ENCODE data around the gene CEP44. TPM values are rescaled to one million over a fixed set of nuclear protein-coding genes. Genes with fewer than 3 reads are reported as not detected.

CEP44 gene
- total RNA-seq, 1 donor from 2014 or later = 16.4 TPM

GRCh38 chr4:174266416-174266815 lies 17.3 kb upstream of the CEP44 start:
- intact Hi-C loops (cut with DNase I) = no loop called here
- TF ChIP-seq CTCF (IDR thresholded peaks at IDR 0.05) = no peak
- H3K36me3 ChIP-seq = peaks cover 8% of the 10 kb centered on the region
- H3K4me3 ChIP-seq = no peak overlapping the region
- H3K27me3 ChIP-seq = no peaks in the 10 kb centered on the region
- ATAC-seq = no peak
- H3K4me1 ChIP-seq = no peaks in the 10 kb centered on the region
- no peak overlapping the region for H3K27ac ChIP-seq
- DNase-seq = no peak
- no peaks in the 10 kb centered on the region for H3K9me3 ChIP-seq

GRCh38 chr4:174273930-174274329 lies 9.8 kb upstream of the CEP44 start:
- ATAC-seq (no peak), DNase-seq (no peak)
- Histone ChIP-seq H3K4me3 (no peak overlapping the region), H3K9me3 (no peaks in the 10 kb centered on the region), H3K36me3 (no peaks in the 10 kb centered on the region), H3K27me3 (no peaks in the 10 kb centered on the region), H3K4me1 (no peaks in the 10 kb centered on the region), H3K27ac (no peak overlapping the region)
- no peak for TF ChIP-seq CTCF (IDR thresholded peaks at IDR 0.05)
- intact Hi-C loops (cut with DNase I) = no loop called here

- DNase-seq (no peak), ATAC-seq (no peak)
- no peak overlapping the region for H3K4me3 ChIP-seq
- no peaks in the 10 kb centered on the region for H3K9me3 ChIP-seq
- TF ChIP-seq CTCF (IDR thresholded peaks at IDR 0.05) = no peak
- H3K27me3 ChIP-seq = no peaks in the 10 kb centered on the region
- H3K36me3 ChIP-seq = no peaks in the 10 kb centered on the region
- no peak overlapping the region for H3K27ac ChIP-seq
- H3K4me1 ChIP-seq = no peaks in the 10 kb centered on the region
- intact Hi-C loops (cut with DNase I) = no loop called here
These were observed 9.3 kb upstream of the CEP44 start for GRCh38 chr4:174274436-174274835.

- Histone ChIP-seq H3K9me3 (no peaks in the 10 kb centered on the region), H3K27me3 (no peaks in the 10 kb centered on the region), H3K27ac (no peak overlapping the region), H3K4me3 (no peak overlapping the region), H3K4me1 (no peaks in the 10 kb centered on the region), H3K36me3 (no peaks in the 10 kb centered on the region)
- intact Hi-C loops (cut with DNase I) = no loop called here
- no peak for DNase-seq
- no peak for TF ChIP-seq CTCF (IDR thresholded peaks at IDR 0.05)
- no peak for ATAC-seq
These were observed 8.6 kb upstream of the CEP44 start for GRCh38 chr4:174275101-174275500.

GRCh38 chr4:174277433-174277832 lies 6.3 kb upstream of the CEP44 start:
- peaks cover 13% of the 10 kb centered on the region for H3K4me1 ChIP-seq
- no peak for TF ChIP-seq CTCF (IDR thresholded peaks at IDR 0.05)
- no peak overlapping the region for H3K27ac ChIP-seq
- DNase-seq (no peak), ATAC-seq (no peak)
- H3K9me3 ChIP-seq = no peaks in the 10 kb centered on the region
- intact Hi-C loops (cut with DNase I) = no loop called here
- H3K4me3 ChIP-seq = no peak overlapping the region
- H3K27me3 ChIP-seq = no peaks in the 10 kb centered on the region
- H3K36me3 ChIP-seq = no peaks in the 10 kb centered on the region

GRCh38 chr4:174278467-174278866 lies 5.2 kb upstream of the CEP44 start:
- intact Hi-C loops (cut with DNase I) = no loop called here
- Histone ChIP-seq H3K9me3 (no peaks in the 10 kb centered on the region), H3K27me3 (no peaks in the 10 kb centered on the region), H3K36me3 (no peaks in the 10 kb centered on the region), H3K4me1 (peaks cover 15% of the 10 kb centered on the region), H3K4me3 (no peak overlapping the region), H3K27ac (no peak overlapping the region)
- no peak for TF ChIP-seq CTCF (IDR thresholded peaks at IDR 0.05)
- ATAC-seq = no peak
- no peak for DNase-seq

All from upper lobe of right lung (tissue), 1 donor.